Lower leg skin (tissue), 3 donors: ENCODE measurements around the gene DCAF17.

Experiments used
- CTCF ChIP-seq, 3 donors: fragments of 450-650 bp; IDR thresholded peaks; one replicate each; pipeline ENCODE4 v1.5.1; 2016; ENCODE audit warnings: antibody characterized with exemption in 3 of 3, mild to moderate bottlenecking in 3 of 3, moderate library complexity in 2 of 3
- POLR2A ChIP-seq, 2 donors: fragments of 450-650 bp; IDR thresholded peaks; one replicate each; pipeline ENCODE4 v1.6.1; 2016 to 2017; ENCODE audit warnings: antibody characterized with exemption in 2 of 2, mild to moderate bottlenecking in 1 of 2, moderate library complexity in 1 of 2

- TF ChIP-seq CTCF (IDR thresholded peaks at IDR 0.05) = no peak
- no peak for TF ChIP-seq POLR2A (IDR thresholded peaks at IDR 0.05)
These were observed 36.1 kb downstream of the DCAF17 start for GRCh38 chr2:171470129-171470528.
